Measurements from ENCODE around the gene AMFR. TPM values are rescaled to one million over a fixed set of nuclear protein-coding genes. Genes with fewer than 3 reads are reported as not detected.

AMFR gene
- total and polyA plus RNA-seq, 10 of the 15 experiments (the other 5 are each of a cell fraction or from before 2014, with no cell fraction given), result 8.2 to 67.6 (median 28.1) TPM

DNA sequence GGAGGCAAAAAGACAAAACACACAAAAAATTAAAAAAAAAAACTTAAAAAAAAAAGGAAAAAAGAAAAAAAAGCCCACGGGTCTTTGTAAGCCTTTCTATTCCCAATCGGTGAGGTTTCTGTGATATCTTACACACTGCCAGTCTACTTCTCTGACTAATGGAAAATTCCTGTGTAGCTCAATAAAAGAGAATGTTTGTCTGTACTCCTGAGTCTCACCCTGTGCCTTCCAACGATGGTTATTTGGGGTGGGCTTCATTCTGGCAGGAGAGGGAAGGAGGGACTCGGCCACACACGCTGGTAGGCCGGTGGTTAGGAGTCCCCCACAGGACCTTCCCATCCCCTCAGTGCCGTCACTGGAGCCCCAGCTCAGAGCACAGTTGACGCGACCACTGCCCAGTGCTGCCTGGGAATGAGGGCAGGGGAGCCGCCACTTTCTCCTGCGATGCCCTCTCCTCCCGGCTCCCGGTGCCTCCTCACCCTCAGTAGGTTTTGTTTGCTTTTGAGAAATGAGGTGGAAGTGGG is 68.0 kb downstream of the AMFR start:
- ChIA-PET CTCF (interaction anchor here (1.6 to 3.5 kb wide), 6 partner anchors 11 to 411 kb away, joined by 5 to 32 read pairs (median 10); no protein-coding TSS in a partner anchor), SMC1A (ENCODE audit: uncharacterized antibody, unreplicated experiment) (interaction anchor here (1.5 to 1.6 kb wide), 2 partner anchors 64 to 345 kb away, joined by 3 to 4 read pairs; no protein-coding TSS in a partner anchor), POLR2A (interaction anchor here (1.4 kb wide), 1 partner anchor 94 kb away, joined by 3 read pairs; the partner anchor contains the start of genes NUDT21 and OGFOD1), RAD21 (ENCODE audit: unreplicated experiment) (no interaction called here)
- DNase-seq (ENCODE audit: low read depth, low spot score) (no peak), ATAC-seq (peak; percentile 34), FAIRE-seq (no peak)
- H3K27me3 ChIP-seq (replicated peaks in 1 of 2; ENCODE audit: control insufficient read depth in 2 of 2, insufficient read depth in 2 of 2, low read length in 1 of 2), result no peaks in the 10 kb centered on the region
- H3K4me2 ChIP-seq (ENCODE audit: control insufficient read depth, insufficient read depth), result peak overlapping the region; percentile 90
- no peak overlapping the region for H3K4me3 ChIP-seq
- no peaks in the 10 kb centered on the region for H4K20me1 ChIP-seq (ENCODE audit: control insufficient read depth, insufficient read depth)
- H3K79me2 ChIP-seq (ENCODE audit: control insufficient read depth, insufficient read depth, low read length), result no peaks in the 10 kb centered on the region
- no peak overlapping the region; the same call in none of the 2 replicates for H3K9ac ChIP-seq (ENCODE audit: control insufficient read depth, insufficient read depth, low read length)
- WGBS (ENCODE audit: insufficient coverage, insufficient replicate concordance, low lambda C conversion rate, missing lambda C conversion rate), result 48% methylated on average over 10 of the region's 13 CpGs
- H3K9me3 ChIP-seq (replicated peaks; ENCODE audit: control insufficient read depth, insufficient read depth, low read length), result no peaks in the 10 kb centered on the region
- intact Hi-C loops (cut with micrococcal nuclease; ENCODE audit: unreplicated experiment) (no loop called here), in situ Hi-C loops (cut with MboI) (no loop called here)
- H3K4me1 ChIP-seq (ENCODE audit: control insufficient read depth, insufficient read depth, low read length), result peaks cover 12% of the 10 kb centered on the region
- TF ChIP-seq EGR1 (IDR thresholded peaks at IDR 0.05; ENCODE audit: borderline replicate concordance in 1 of 2, low read depth in 2 of 2, low read length in 2 of 2), result no peak
- H3K36me3 ChIP-seq (ENCODE audit: control insufficient read depth in 2 of 2, insufficient read depth in 2 of 2, low read length in 1 of 2), result peaks cover 0 to 2% of the 10 kb centered on the region in 2 experiments; a peak in 3 of 4 replicates
- peak overlapping the region; percentile 80 for H2AFZ ChIP-seq (ENCODE audit: control insufficient read depth, low read depth, low read length)
- peak overlapping the region; percentile 45; the same call in 1 of the 2 replicates for H3K27ac ChIP-seq (ENCODE audit: control insufficient read depth, insufficient read depth)
- BruUV-seq (replicated peaks), result no TSS peak

DNA sequence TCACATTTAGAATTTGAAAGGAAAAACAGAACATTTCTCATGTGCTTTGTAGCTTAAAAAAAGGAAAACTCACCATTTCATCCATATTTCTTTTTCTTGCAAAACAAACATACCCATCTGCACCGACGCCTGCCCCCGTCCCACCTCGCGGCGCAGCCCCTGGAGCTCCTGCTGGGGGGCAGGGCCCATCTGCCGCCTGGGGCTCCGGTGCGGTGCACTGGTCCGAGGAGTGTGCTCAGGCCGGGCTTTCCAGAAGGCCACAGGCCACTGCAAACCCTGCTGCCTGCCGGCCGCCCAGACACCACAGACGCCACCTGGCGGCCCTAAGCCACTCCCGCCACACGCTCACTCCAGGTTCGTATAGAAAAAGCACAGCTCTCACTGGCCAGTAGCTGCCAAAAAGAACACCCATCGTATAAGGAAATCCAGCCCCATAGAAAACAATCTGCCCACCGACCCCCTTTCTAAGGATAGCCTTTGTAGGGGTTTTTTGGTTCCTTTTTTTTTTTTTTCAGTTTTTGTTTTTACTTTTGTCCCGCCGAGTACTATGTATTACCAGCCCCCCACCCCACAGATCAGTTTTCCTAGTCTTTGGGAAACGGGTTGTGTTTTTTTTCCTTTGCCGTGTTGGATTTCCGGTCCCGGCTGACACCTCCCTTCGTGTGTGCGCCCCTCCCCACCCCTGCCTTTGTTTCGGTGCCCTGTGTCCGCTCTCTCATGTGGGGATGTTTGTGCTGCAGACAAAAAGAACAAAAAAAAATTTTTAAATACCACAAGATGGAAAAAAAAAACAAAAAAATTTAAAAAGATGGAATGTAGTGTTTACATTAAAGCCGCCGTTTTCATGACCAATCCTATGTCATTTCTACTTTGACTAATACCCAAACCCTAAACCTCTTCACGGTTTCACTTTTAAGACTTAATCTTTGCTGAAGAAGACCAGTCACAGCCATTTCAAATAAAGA is 68.8 kb downstream of the AMFR start:
- H3K36me3 ChIP-seq (ENCODE audit: control insufficient read depth in 2 of 2, insufficient read depth in 2 of 2, low read length in 1 of 2), result no peaks in the 10 kb centered on the region; a peak in 1 of 4 replicates
- POLR2A ChIA-PET, result interaction anchor here (0.6 to 1.4 kb wide), 3 partner anchors 67 to 1144 kb away, joined by 3 to 4 read pairs (median 3); partner anchors contain the start of genes NUDT21 and OGFOD1
- ATAC-seq, result peak; percentile 98
- peak overlapping the region; percentile 48 for H2AFZ ChIP-seq (ENCODE audit: control insufficient read depth, low read depth, low read length)
- WGBS (ENCODE audit: insufficient coverage, insufficient replicate concordance, low lambda C conversion rate, missing lambda C conversion rate), result 5% methylated on average over 33 of the region's 33 CpGs
- H3K4me1 ChIP-seq (ENCODE audit: control insufficient read depth, insufficient read depth, low read length), result peaks cover 12% of the 10 kb centered on the region
- H3K79me2 ChIP-seq (ENCODE audit: control insufficient read depth, insufficient read depth, low read length), result no peaks in the 10 kb centered on the region
- peak overlapping the region; percentile 74 for H3K9ac ChIP-seq (ENCODE audit: control insufficient read depth, insufficient read depth, low read length)
- intact Hi-C loops (cut with micrococcal nuclease; ENCODE audit: unreplicated experiment) (no loop called here), in situ Hi-C loops (cut with MboI) (no loop called here)
- FAIRE-seq, result peak; percentile 86
- no peaks in the 10 kb centered on the region for H3K27me3 ChIP-seq (replicated peaks in 1 of 2; ENCODE audit: control insufficient read depth in 2 of 2, insufficient read depth in 2 of 2, low read length in 1 of 2)
- no peaks in the 10 kb centered on the region for H3K9me3 ChIP-seq (replicated peaks; ENCODE audit: control insufficient read depth, insufficient read depth, low read length)
- BruUV-seq (replicated peaks), result no TSS peak
- peak overlapping the region; percentile 90 for H3K4me2 ChIP-seq (ENCODE audit: control insufficient read depth, insufficient read depth)
- H3K4me3 ChIP-seq, result peak overlapping the region; percentile 61
- peak; percentile 46 for DNase-seq (ENCODE audit: low read depth, low spot score)
- RAD21 ChIA-PET (ENCODE audit: unreplicated experiment), result interaction anchor here (1.0 to 1.3 kb wide), 4 partner anchors 24 to 413 kb away, joined by 3 to 4 read pairs (median 4); no protein-coding TSS in a partner anchor
- peak overlapping the region; percentile 35 for H3K27ac ChIP-seq (ENCODE audit: control insufficient read depth, insufficient read depth)
- CTCF ChIA-PET, result interaction anchor here (0.6 to 3.5 kb wide), 20 partner anchors 11 to 892 kb away, joined by 3 to 32 read pairs (median 4); partner anchors contain the start of gene MT1X
- H4K20me1 ChIP-seq (ENCODE audit: control insufficient read depth, insufficient read depth), result no peaks in the 10 kb centered on the region
- SMC1A ChIA-PET (ENCODE audit: uncharacterized antibody, unreplicated experiment), result interaction anchor here (0.6 to 2.3 kb wide), 8 partner anchors 24 to 892 kb away, joined by 3 to 7 read pairs (median 4); no protein-coding TSS in a partner anchor
- TF ChIP-seq FOXM1 (IDR thresholded peaks at IDR 0.05; ENCODE audit: low read depth, low read length) (peak; percentile 40; the same call in 1 of the 2 replicates), MYB (IDR thresholded peaks at IDR 0.05; ENCODE audit: borderline replicate concordance, low read depth, low read length) (0 out of 2 replicates have a peak, but pooled peaks have one; percentile 48), ASH2L (IDR thresholded peaks at IDR 0.05; ENCODE audit: borderline replicate concordance, low read depth) (no peak), ZNF384 (IDR thresholded peaks at IDR 0.05; ENCODE audit: borderline replicate concordance, low read depth, low read length) (0 out of 2 replicates have a peak, but pooled peaks have one; percentile 15)
- TF ChIP-seq, protein P1, sequence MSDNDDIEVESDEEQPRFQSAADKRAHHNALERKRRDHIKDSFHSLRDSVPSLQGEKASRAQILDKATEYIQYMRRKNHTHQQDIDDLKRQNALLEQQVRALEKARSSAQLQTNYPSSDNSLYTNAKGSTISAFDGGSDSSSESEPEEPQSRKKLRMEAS (IDR thresholded peaks at IDR 0.05; ENCODE audit: low read depth, low read length), result peak; percentile 51
- TF ChIP-seq, protein P2, sequence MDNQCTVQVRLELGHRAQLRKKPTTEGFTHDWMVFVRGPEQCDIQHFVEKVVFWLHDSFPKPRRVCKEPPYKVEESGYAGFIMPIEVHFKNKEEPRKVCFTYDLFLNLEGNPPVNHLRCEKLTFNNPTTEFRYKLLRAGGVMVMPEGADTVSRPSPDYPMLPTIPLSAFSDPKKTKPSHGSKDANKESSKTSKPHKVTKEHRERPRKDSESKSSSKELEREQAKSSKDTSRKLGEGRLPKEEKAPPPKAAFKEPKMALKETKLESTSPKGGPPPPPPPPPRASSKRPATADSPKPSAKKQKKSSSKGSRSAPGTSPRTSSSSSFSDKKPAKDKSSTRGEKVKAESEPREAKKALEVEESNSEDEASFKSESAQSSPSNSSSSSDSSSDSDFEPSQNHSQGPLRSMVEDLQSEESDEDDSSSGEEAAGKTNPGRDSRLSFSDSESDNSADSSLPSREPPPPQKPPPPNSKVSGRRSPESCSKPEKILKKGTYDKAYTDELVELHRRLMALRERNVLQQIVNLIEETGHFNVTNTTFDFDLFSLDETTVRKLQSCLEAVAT (IDR thresholded peaks at IDR 0.05), result 0 out of 2 replicates have a peak, but pooled peaks have one; percentile 46

Data from GM12878 (cell line).